ENCODE data around the gene CACNB2. TPM values are rescaled to one million over a fixed set of nuclear protein-coding genes. Genes with fewer than 3 reads are reported as not detected.

The CACNB2 gene
- total RNA-seq, 1 donor from 2014 or later, result 0.43 TPM

- H3K27me3 Mint-ChIP-seq (ENCODE audit: unreplicated experiment), result peaks cover 63% of the 10 kb centered on the region
- no peak overlapping the region for H3K27ac Mint-ChIP-seq (ENCODE audit: unreplicated experiment)
- peaks cover 3% of the 10 kb centered on the region for H3K4me1 Mint-ChIP-seq (ENCODE audit: unreplicated experiment)
- H3K36me3 Mint-ChIP-seq (ENCODE audit: unreplicated experiment), result no peaks in the 10 kb centered on the region
- DNase-seq (ENCODE audit: extremely low spot score, unreplicated experiment), result no peak
- no peak for TF ChIP-seq CTCF (IDR thresholded peaks at IDR 0.05)
- no peak overlapping the region for H3K4me3 Mint-ChIP-seq (ENCODE audit: unreplicated experiment)
- no peaks in the 10 kb centered on the region for H3K9me3 Mint-ChIP-seq (ENCODE audit: unreplicated experiment)
These were observed 5.3 kb upstream of the CACNB2 start for GRCh38 chr10:18134921-18135320.

GRCh38 chr10:18136073-18136791, 4.0 kb upstream of the CACNB2 start:
- H3K4me3 Mint-ChIP-seq (ENCODE audit: unreplicated experiment), result no peak overlapping the region
- H3K36me3 Mint-ChIP-seq (ENCODE audit: unreplicated experiment), result no peaks in the 10 kb centered on the region
- H3K27me3 Mint-ChIP-seq (ENCODE audit: unreplicated experiment), result peaks cover 61% of the 10 kb centered on the region
- DNase-seq (ENCODE audit: extremely low spot score, unreplicated experiment), result no peak
- H3K9me3 Mint-ChIP-seq (ENCODE audit: unreplicated experiment), result no peaks in the 10 kb centered on the region
- peaks cover 7% of the 10 kb centered on the region for H3K4me1 Mint-ChIP-seq (ENCODE audit: unreplicated experiment)
- no peak overlapping the region for H3K27ac Mint-ChIP-seq (ENCODE audit: unreplicated experiment)
- no peak for TF ChIP-seq CTCF (IDR thresholded peaks at IDR 0.05)

GRCh38 chr10:18137111-18137510, 3.1 kb upstream of the CACNB2 start:
- no peak overlapping the region for H3K27ac Mint-ChIP-seq (ENCODE audit: unreplicated experiment)
- H3K36me3 Mint-ChIP-seq (ENCODE audit: unreplicated experiment), result no peaks in the 10 kb centered on the region
- TF ChIP-seq CTCF (IDR thresholded peaks at IDR 0.05), result no peak
- H3K4me3 Mint-ChIP-seq (ENCODE audit: unreplicated experiment), result no peak overlapping the region
- H3K4me1 Mint-ChIP-seq (ENCODE audit: unreplicated experiment), result peaks cover 12% of the 10 kb centered on the region
- H3K9me3 Mint-ChIP-seq (ENCODE audit: unreplicated experiment), result no peaks in the 10 kb centered on the region
- no peak for DNase-seq (ENCODE audit: extremely low spot score, unreplicated experiment)
- peaks cover 69% of the 10 kb centered on the region for H3K27me3 Mint-ChIP-seq (ENCODE audit: unreplicated experiment)

GRCh38 chr10:18140957-18141845, 977 bp downstream of the CACNB2 start:
- peaks cover 75% of the 10 kb centered on the region for H3K27me3 Mint-ChIP-seq (ENCODE audit: unreplicated experiment)
- H3K36me3 Mint-ChIP-seq (ENCODE audit: unreplicated experiment), result no peaks in the 10 kb centered on the region
- no peaks in the 10 kb centered on the region for H3K9me3 Mint-ChIP-seq (ENCODE audit: unreplicated experiment)
- peak overlapping the region; percentile 66 for H3K4me3 Mint-ChIP-seq (ENCODE audit: unreplicated experiment)
- no peak overlapping the region for H3K27ac Mint-ChIP-seq (ENCODE audit: unreplicated experiment)
- peaks cover 12% of the 10 kb centered on the region for H3K4me1 Mint-ChIP-seq (ENCODE audit: unreplicated experiment)
- no peak for DNase-seq (ENCODE audit: extremely low spot score, unreplicated experiment)
- TF ChIP-seq CTCF (IDR thresholded peaks at IDR 0.05), result no peak

- no peak for DNase-seq (ENCODE audit: extremely low spot score, unreplicated experiment)
- H3K36me3 Mint-ChIP-seq (ENCODE audit: unreplicated experiment), result no peaks in the 10 kb centered on the region
- no peak overlapping the region for H3K27ac Mint-ChIP-seq (ENCODE audit: unreplicated experiment)
- peaks cover 67% of the 10 kb centered on the region for H3K27me3 Mint-ChIP-seq (ENCODE audit: unreplicated experiment)
- TF ChIP-seq CTCF (IDR thresholded peaks at IDR 0.05), result no peak
- H3K4me3 Mint-ChIP-seq (ENCODE audit: unreplicated experiment), result no peak overlapping the region
- no peaks in the 10 kb centered on the region for H3K9me3 Mint-ChIP-seq (ENCODE audit: unreplicated experiment)
- peaks cover 12% of the 10 kb centered on the region for H3K4me1 Mint-ChIP-seq (ENCODE audit: unreplicated experiment)
These were observed 1.9 kb downstream of the CACNB2 start for GRCh38 chr10:18142151-18142550.
